ENCODE measurements around the gene DMRTC2. TPM values are rescaled to one million over a fixed set of nuclear protein-coding genes. Genes with fewer than 3 reads are reported as not detected.

The DMRTC2 gene
- polyA plus RNA-seq, 1 of the 3 experiments (the other 2 are of a cell fraction): not detected

GRCh38 chr19:41887711-41888382 lies 43.0 kb downstream of the DMRTC2 start:
- Histone ChIP-seq H4K20me1 (ENCODE audit: insufficient read depth) (peaks cover 42% of the 10 kb centered on the region), H3K9ac (no peak overlapping the region), H3K4me1 (ENCODE audit: control insufficient read depth in 1 of 2, insufficient read depth in 2 of 2, low read depth in 1 of 2, low read length in 1 of 2) (peaks cover 11% of the 10 kb centered on the region in 2 experiments; a peak in 3 of 4 replicates), H3F3A (replicated peaks; ENCODE audit: insufficient read depth) (no peaks in the 10 kb centered on the region), H3K9me3 (no peaks in the 10 kb centered on the region; the same call in 1 of the 2 replicates), H3K79me2 (ENCODE audit: insufficient read depth) (peaks cover 40% of the 10 kb centered on the region), H3K27ac (ENCODE audit: low read depth in 2 of 2, low read length in 1 of 2) (no peak overlapping the region), H3K27me3 (ENCODE audit: insufficient read depth) (no peaks in the 10 kb centered on the region), H3K9me2 (no peaks in the 10 kb centered on the region), H2AFZ (ENCODE audit: low read depth) (no peak overlapping the region), H3K36me3 (replicated peaks in 1 of 2; ENCODE audit: control insufficient read depth in 1 of 2, insufficient read depth in 2 of 2, low read length in 1 of 2) (peaks cover 18 to 27% of the 10 kb centered on the region in 2 experiments), H3K4me3 (ENCODE audit: low read depth in 2 of 2, low read length in 1 of 2) (no peak overlapping the region), H3K4me2 (no peak overlapping the region)
- ChIA-PET CTCF (interaction anchor here (0.6 to 1.7 kb wide), 2 partner anchors 57 to 70 kb away, joined by 3 to 4 read pairs; no protein-coding TSS in a partner anchor), POLR2A (no interaction called here)
- no peak for DNase-seq
- whole genome bisulfite sequencing (ENCODE audit: low lambda C conversion rate): 79% methylated on average over 13 of the region's 17 CpGs
- TF ChIP-seq REST (IDR thresholded peaks at IDR 0.05; ENCODE audit: low read depth, low read length): no peak

- Histone ChIP-seq H3K9me3 (no peaks in the 10 kb centered on the region; the same call in 1 of the 2 replicates), H3K36me3 (replicated peaks in 1 of 2; ENCODE audit: control insufficient read depth in 1 of 2, insufficient read depth in 2 of 2, low read length in 1 of 2) (peaks cover 19 to 27% of the 10 kb centered on the region in 2 experiments), H4K20me1 (ENCODE audit: insufficient read depth) (peaks cover 42% of the 10 kb centered on the region), H3K4me3 (ENCODE audit: low read depth in 2 of 2, low read length in 1 of 2) (no peak overlapping the region), H3K79me2 (ENCODE audit: insufficient read depth) (peaks cover 40% of the 10 kb centered on the region), H2AFZ (ENCODE audit: low read depth) (no peak overlapping the region), H3K9ac (no peak overlapping the region), H3K4me2 (no peak overlapping the region), H3K9me2 (no peaks in the 10 kb centered on the region), H3K27ac (ENCODE audit: low read depth in 2 of 2, low read length in 1 of 2) (no peak overlapping the region), H3F3A (replicated peaks; ENCODE audit: insufficient read depth) (no peaks in the 10 kb centered on the region), H3K4me1 (ENCODE audit: control insufficient read depth in 1 of 2, insufficient read depth in 2 of 2, low read depth in 1 of 2, low read length in 1 of 2) (peaks cover 7 to 11% of the 10 kb centered on the region in 2 experiments; a peak in 3 of 4 replicates), H3K27me3 (ENCODE audit: insufficient read depth) (no peaks in the 10 kb centered on the region)
- no peak for TF ChIP-seq NRF1 (IDR thresholded peaks at IDR 0.05; ENCODE audit: low read depth, low read length)
- no peak for TF ChIP-seq TAF1 (IDR thresholded peaks at IDR 0.05; ENCODE audit: borderline replicate concordance, low read depth, low read length)
- TF ChIP-seq ELF1 (IDR thresholded peaks at IDR 0.05): no peak
- no peak for TF ChIP-seq JUND (IDR thresholded peaks at IDR 0.05)
- no peak for TF ChIP-seq FOXJ3 (CRISPR knock-in tag; IDR thresholded peaks at IDR 0.05)
- no peak for TF ChIP-seq RAD21 (IDR thresholded peaks at IDR 0.05; ENCODE audit: low read length)
- no peak for TF ChIP-seq EZH2phosphoT487 (IDR thresholded peaks at IDR 0.05; ENCODE audit: borderline replicate concordance, low read depth)
- no peak for TF ChIP-seq NFIC (IDR thresholded peaks at IDR 0.05; ENCODE audit: borderline replicate concordance)
- TF ChIP-seq MAX (IDR thresholded peaks at IDR 0.05; ENCODE audit: low read depth): no peak
- TF ChIP-seq SMC3 (IDR thresholded peaks at IDR 0.05; ENCODE audit: low read depth, low read length): no peak
- TF ChIP-seq GATA2 (CRISPR knock-in tag; IDR thresholded peaks at IDR 0.05): no peak
- TF ChIP-seq RCOR1 (IDR thresholded peaks at IDR 0.05; ENCODE audit: low read length): no peak
- no peak for TF ChIP-seq YY1 (IDR thresholded peaks at IDR 0.05; ENCODE audit: low read depth)
- TF ChIP-seq CHD2 (IDR thresholded peaks at IDR 0.05; ENCODE audit: low read length, partially characterized antibody): no peak
- TF ChIP-seq USF2 (IDR thresholded peaks at IDR 0.05; ENCODE audit: borderline replicate concordance, low read depth, low read length): no peak
- TF ChIP-seq TCF12 (IDR thresholded peaks at IDR 0.05): no peak
- no peak for TF ChIP-seq MXI1 (IDR thresholded peaks at IDR 0.05; ENCODE audit: low read depth, low read length)
- 93% methylated on average over 12 of the region's 12 CpGs for WGBS (ENCODE audit: low lambda C conversion rate)
- CTCF ChIA-PET: interaction anchor here (2.9 kb wide), 1 partner anchor 63 kb away, joined by 9 read pairs; no protein-coding TSS in a partner anchor
- POLR2A ChIA-PET: no interaction called here
- no peak for DNase-seq
Observed at GRCh38 chr19:41888926-41889325, 44.1 kb downstream of the DMRTC2 start.

All from SK-N-SH (cell line).